LNCAP (cell line): ENCODE data around the gene DIAPH1.

Experiments
- TF ChIP-seq, protein P1 (sequence below): fragments of 450-650 bp; IDR thresholded peaks from 2 replicates; pipeline ENCODE4 v1.5.1; 2017; ENCODE audit warnings: mild to moderate bottlenecking

The DIAPH1 gene

DNA sequence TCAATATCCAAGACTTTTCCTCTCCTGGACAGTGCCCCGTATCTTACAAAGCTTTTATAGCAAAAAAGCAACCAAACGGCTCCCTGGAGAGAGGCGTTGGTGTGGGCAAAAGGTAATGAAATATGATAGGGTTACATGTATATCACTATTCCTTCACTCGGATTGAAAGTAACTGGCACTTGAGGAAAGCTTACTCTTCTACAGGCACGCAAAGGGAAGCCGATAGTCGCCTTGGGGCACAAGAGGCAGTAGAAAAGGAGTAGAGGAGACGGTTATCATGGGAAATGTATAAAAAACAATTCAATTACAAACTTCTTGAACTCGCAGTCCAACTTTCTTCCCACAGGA lies 1.1 kb downstream of the DIAPH1 start:
- TF ChIP-seq, protein P1, sequence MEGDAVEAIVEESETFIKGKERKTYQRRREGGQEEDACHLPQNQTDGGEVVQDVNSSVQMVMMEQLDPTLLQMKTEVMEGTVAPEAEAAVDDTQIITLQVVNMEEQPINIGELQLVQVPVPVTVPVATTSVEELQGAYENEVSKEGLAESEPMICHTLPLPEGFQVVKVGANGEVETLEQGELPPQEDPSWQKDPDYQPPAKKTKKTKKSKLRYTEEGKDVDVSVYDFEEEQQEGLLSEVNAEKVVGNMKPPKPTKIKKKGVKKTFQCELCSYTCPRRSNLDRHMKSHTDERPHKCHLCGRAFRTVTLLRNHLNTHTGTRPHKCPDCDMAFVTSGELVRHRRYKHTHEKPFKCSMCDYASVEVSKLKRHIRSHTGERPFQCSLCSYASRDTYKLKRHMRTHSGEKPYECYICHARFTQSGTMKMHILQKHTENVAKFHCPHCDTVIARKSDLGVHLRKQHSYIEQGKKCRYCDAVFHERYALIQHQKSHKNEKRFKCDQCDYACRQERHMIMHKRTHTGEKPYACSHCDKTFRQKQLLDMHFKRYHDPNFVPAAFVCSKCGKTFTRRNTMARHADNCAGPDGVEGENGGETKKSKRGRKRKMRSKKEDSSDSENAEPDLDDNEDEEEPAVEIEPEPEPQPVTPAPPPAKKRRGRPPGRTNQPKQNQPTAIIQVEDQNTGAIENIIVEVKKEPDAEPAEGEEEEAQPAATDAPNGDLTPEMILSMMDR = no peak

DNA sequence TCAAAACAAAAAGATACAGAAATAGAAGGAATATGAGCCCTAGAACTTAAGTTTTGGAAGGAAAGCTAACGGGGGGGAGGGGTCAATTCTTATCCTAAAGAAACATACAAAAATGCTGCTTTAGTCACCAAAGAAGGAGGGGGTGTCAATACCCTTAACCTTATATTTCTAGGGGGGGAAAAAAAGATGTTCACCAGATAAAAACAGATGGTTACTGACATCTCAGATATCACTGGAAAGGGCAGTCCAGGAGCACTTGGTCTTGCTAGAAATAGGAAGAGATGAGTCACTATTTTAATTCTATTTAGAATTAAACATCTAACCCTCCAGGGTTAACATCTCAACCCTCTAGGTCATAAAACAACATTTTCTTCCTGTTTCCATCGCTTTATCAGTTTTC lies 1.7 kb downstream of the DIAPH1 start:
- TF ChIP-seq, protein P1 = no peak

DNA sequence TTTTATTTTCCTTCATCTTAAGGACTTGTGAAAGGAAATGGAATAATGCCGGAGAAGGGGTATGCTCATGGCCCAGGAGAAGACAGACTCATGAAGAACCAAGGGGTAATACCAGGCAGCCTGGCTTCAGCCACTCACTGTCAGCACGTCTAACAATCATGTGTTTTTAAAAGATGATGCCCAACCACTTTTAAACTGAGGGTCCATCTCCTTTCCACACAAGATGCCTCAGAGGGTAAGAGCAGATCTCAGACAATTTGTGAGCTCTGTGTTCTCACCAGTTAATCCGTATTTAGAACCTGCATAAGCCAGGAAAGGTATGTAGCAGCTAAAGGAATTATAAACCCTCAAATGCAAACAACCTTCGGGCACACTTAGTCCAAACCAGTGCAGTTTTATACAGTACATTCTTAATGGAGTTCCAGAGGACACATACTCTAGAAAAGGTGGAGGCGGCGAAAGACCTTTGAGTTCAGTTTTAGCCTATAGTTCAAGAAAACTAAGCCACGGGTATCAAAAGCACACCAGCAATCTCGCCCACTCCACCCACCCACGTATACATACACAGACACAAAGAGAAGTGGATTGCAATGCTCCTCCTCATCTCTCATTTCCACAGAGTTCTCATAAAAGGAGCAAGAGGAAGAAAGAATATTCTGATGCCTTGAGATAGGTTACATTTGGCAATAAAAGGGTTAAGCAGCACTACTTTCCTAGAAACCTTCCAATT lies 2.6 kb downstream of the DIAPH1 start:
- TF ChIP-seq, protein P1 = no peak

DNA sequence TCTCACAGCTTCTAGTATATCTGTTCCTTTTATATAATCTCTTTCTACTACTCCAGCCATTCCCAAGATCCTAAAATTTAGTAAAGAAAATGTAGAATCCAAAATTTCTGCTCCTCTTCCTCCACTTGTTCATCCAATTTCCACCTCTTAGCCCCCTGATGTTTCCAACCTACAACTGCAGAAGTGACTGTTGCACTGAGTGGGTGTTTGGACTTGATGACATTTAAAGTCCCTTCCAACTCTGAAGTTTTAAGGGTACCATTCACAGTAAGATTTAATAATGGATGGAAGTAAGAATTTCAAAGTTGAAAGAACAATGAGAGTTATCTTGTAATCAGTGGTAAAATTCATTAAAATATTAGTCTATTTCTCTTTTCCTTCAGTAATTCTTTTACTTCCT lies 5.5 kb downstream of the DIAPH1 start:
- TF ChIP-seq, protein P1 = no peak

DNA sequence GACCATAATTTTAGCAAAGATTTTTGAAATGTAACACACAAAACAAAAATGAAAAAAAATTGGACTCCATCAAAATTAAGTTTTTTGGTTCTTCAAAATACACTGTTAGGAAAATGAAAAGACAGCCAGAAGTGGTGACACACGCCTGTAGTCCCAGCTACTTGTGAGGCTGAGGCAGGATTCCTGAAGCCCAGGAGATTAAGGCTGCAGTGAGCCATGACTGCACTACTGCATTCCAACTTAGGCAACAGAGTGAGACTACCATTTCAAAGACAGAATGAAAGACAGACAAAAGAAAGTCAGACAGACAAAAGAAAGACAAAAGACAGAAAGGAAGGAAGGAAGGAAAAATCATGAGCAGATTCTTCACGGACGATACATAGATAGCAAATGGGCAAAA lies 7.5 kb downstream of the DIAPH1 start:
- TF ChIP-seq, protein P1 = no peak

DNA sequence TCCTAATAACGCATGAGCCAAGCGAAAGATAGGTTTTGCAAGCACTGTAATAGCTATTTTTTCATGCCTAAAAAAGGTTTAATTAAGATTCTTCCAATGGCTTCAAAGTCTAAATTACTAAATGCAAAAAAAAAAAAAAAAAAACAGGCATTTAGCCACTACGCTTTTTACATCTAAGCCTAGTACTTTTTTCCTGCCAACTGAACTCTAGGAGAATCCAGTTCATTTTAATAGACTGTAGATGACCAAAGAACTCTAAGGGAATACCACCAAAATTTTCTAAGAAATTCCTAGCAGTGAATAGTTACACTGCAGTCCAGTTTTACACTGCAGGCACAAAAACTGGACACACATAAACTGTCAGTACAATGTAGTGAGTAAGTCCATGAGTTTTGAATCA lies 9.8 kb downstream of the DIAPH1 start:
- TF ChIP-seq, protein P1 = no peak

DNA sequence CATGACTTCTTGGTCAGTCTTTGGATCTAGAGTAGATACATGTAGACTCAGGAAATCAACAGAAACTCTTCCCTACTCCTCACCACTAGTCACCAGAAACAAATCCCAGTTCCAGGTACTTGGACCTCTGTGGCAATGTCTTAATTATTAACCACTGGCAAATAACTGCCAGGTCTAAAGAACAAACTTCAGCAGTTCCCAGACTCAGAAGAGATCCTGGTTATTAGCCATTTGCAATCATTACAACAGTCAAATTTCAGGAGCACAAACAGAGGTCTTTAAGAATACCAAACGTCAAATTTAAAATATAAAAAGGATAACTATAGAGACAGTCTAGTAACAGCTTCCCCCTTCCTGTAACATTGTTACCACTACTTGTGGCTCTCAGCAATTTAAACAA lies 10.2 kb downstream of the DIAPH1 start:
- TF ChIP-seq, protein P1 = no peak

DNA sequence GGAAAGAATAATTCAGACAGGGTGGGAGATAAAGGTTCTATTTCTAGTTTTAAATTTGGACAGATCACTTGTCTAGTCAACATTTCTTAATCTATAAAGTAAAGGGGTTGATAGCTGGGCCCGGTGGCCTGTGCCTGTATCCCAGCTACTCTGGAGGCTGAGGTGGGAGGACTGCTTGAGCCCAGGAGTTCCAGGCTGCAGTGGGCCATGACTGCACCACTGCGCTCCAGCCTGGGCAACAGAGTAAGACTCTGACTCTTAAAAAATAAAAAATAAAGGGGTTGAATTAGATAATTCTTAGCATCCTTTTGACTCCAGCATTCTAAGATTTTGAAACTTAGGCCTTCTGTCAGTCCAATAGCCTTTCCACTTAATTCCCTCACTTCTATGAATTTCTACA lies 10.8 kb downstream of the DIAPH1 start:
- TF ChIP-seq, protein P1 = no peak
